H1 (cell line): ENCODE measurements around the gene CRYBA4. TPM values are rescaled to one million over a fixed set of nuclear protein-coding genes. Genes with fewer than 3 reads are reported as not detected.

Experiments used
- CTCF ChIA-PET: fragments of 300-600 bp; sonication (Branson Sonifier 250); formaldehyde crosslinking; loops from one replicate; lab custom pipeline; 2021; ENCODE audit not compliant: partially characterized antibody; lab: Charles Lee
- POLR2A ChIA-PET: fragments of 300-600 bp; sonication (Branson Sonifier 250); formaldehyde crosslinking; loops from one replicate; lab custom pipeline; 2021; ENCODE audit warnings: inconsistent platforms; ENCODE audit not compliant: partially characterized antibody; lab: Charles Lee
- DNase-seq, 2 experiments: peaks; one replicate each; pipeline versions ENCODE4 v3.0.0 to v3.0.0-alpha.2; 2010 to 2022; ENCODE audit warnings: low spot score in 2 of 2, low read depth in 1 of 2, mixed read lengths in 1 of 2
- FAIRE-seq: peaks from 2 replicates; lab custom pipeline; 2011; peaks lifted over from hg19 to GRCh38; lab: Jason Lieb, UNC
- H2AFZ ChIP-seq: 2 replicates; pipeline ENCODE4 v1.8.1; 2012; ENCODE audit warnings: low read length, inconsistent platforms
- H2AK5ac ChIP-seq: 2 replicates; pipeline ENCODE4 v1.6.1; 2013; ENCODE audit warnings: low read depth, low read length
- H2BK120ac ChIP-seq: replicated peaks from 2 replicates; pipeline ENCODE3; 2013; ENCODE audit warnings: low read depth, low read length, inconsistent platforms
- H2BK12ac ChIP-seq: 2 replicates; pipeline ENCODE4 v1.6.1; 2013; ENCODE audit warnings: low read depth, low read length
- H2BK15ac ChIP-seq: 2 replicates; pipeline ENCODE4 v1.6.1; 2013; ENCODE audit warnings: low read length
- H2BK20ac ChIP-seq: 2 replicates; pipeline ENCODE4 v1.6.1; 2013; ENCODE audit warnings: low read length
- H2BK5ac ChIP-seq: 2 replicates; pipeline ENCODE4 v1.6.1; 2013; ENCODE audit warnings: low read depth, low read length
- H3K14ac ChIP-seq: 2 replicates; pipeline ENCODE4 v1.6.1; 2013; ENCODE audit warnings: inconsistent platforms; ENCODE audit not compliant: insufficient read length
- H3K18ac ChIP-seq: 2 replicates; pipeline ENCODE4 v1.6.1; 2013; ENCODE audit warnings: low read length; ENCODE audit errors: extremely low read depth
- H3K23ac ChIP-seq: 2 replicates; pipeline ENCODE4 v1.6.1; 2013; ENCODE audit warnings: inconsistent platforms; ENCODE audit not compliant: insufficient read length
- H3K23me2 ChIP-seq: 2 replicates; pipeline ENCODE4 v1.6.1; 2013; ENCODE audit warnings: low read depth, low read length
- H3K27ac ChIP-seq: 2 replicates; pipeline ENCODE4 v1.6.1; 2011; ENCODE audit warnings: low read depth, low read length, inconsistent platforms
- H3K27me3 ChIP-seq, 4 experiments: replicated peaks in 1 of 4; 1 replicate in 1 of 4; 2 replicates in 3 of 4; pipeline versions ENCODE4 v1.6.1 to v1.8.1; 2011 to 2013; ENCODE audit warnings: low read length in 3 of 4, mild to moderate bottlenecking in 3 of 4, inconsistent platforms in 2 of 4, mixed read lengths in 2 of 4, moderate library complexity in 1 of 4; ENCODE audit not compliant: control insufficient read depth in 3 of 4, insufficient read depth in 3 of 4; ENCODE audit errors: extremely low read depth in 1 of 4
- H3K36me3 ChIP-seq, 4 experiments: 2 replicates each; pipeline versions ENCODE4 v1.6.1 to v1.8.1; 2011 to 2013; ENCODE audit warnings: mild to moderate bottlenecking in 4 of 4, low read length in 3 of 4, moderate library complexity in 2 of 4, control low read depth in 1 of 4, inconsistent platforms in 1 of 4; ENCODE audit not compliant: insufficient read depth in 4 of 4, control insufficient read depth in 2 of 4
- H3K4ac ChIP-seq: replicated peaks from 2 replicates; pipeline ENCODE3; 2013; ENCODE audit warnings: low read length, low read depth, mixed read lengths, inconsistent platforms; ENCODE audit not compliant: insufficient read length
- H3K4me1 ChIP-seq, 4 experiments: replicated peaks in 1 of 4; 1 replicate in 1 of 4; 2 replicates in 3 of 4; pipeline versions ENCODE4 v1.6.1 to v1.8.1; 2011 to 2013; ENCODE audit warnings: low read length in 3 of 4, inconsistent platforms in 2 of 4, mixed read lengths in 1 of 4; ENCODE audit not compliant: insufficient read depth in 4 of 4, control insufficient read depth in 3 of 4
- H3K4me2 ChIP-seq, 2 experiments: 2 replicates each; pipeline versions ENCODE4 v1.6.1 to v1.8.1; 2011 to 2013; ENCODE audit warnings: low read depth in 2 of 2, low read length in 2 of 2, control low read depth in 1 of 2, inconsistent platforms in 1 of 2, mild to moderate bottlenecking in 1 of 2; ENCODE audit not compliant: insufficient read depth in 1 of 2
- H3K4me3 ChIP-seq, 4 experiments: fragments of 200-600, 300-600 bp in 1 of 4; sonication (generic), shearing (Covaris generic), sonication (Bioruptor Twin) in 1 of 4; 2 replicates each; pipeline versions ENCODE4 v1.5.1 to v1.8.1; 2011 to 2016; ENCODE audit warnings: low read length in 4 of 4, low read depth in 3 of 4, control low read depth in 2 of 4, inconsistent platforms in 2 of 4, mild to moderate bottlenecking in 2 of 4, mixed read lengths in 1 of 4, moderate library complexity in 1 of 4; ENCODE audit not compliant: insufficient read depth in 2 of 4; ENCODE audit errors: extremely low read depth in 1 of 4
- H3K56ac ChIP-seq: replicated peaks from 2 replicates; pipeline ENCODE3; 2013; ENCODE audit warnings: low read depth, mild to moderate bottlenecking, mixed read lengths, low read length, inconsistent platforms; ENCODE audit not compliant: insufficient read length
- H3K79me1 ChIP-seq: 2 replicates; pipeline ENCODE4 v1.6.1; 2013; ENCODE audit warnings: low read depth, low read length, control low read depth
- H3K79me2 ChIP-seq, 2 experiments: 2 replicates each; pipeline versions ENCODE4 v1.6.1 to v1.8.1; 2012 to 2013; ENCODE audit warnings: low read length in 2 of 2, mild to moderate bottlenecking in 2 of 2, inconsistent platforms in 1 of 2; ENCODE audit not compliant: insufficient read depth in 2 of 2, control insufficient read depth in 1 of 2
- H3K9ac ChIP-seq, 4 experiments: replicated peaks in 1 of 4; 1 replicate in 1 of 4; 2 replicates in 3 of 4; pipeline versions ENCODE4 v1.6.1 to v1.8.1; 2011 to 2013; ENCODE audit warnings: low read depth in 3 of 4, low read length in 3 of 4, control low read depth in 2 of 4, mild to moderate bottlenecking in 2 of 4, moderate library complexity in 2 of 4, inconsistent platforms in 1 of 4; ENCODE audit errors: extremely low read depth in 1 of 4
- H3K9me3 ChIP-seq, 2 experiments: 2 replicates each; pipeline versions ENCODE4 v1.6.1 to v1.8.1; 2012 to 2013; ENCODE audit warnings: mild to moderate bottlenecking in 2 of 2, moderate library complexity in 2 of 2, control low read depth in 1 of 2, inconsistent platforms in 1 of 2, low read depth in 1 of 2, low read length in 1 of 2, mixed read lengths in 1 of 2; ENCODE audit not compliant: insufficient read depth in 2 of 2
- H4K20me1 ChIP-seq, 2 experiments: replicated peaks in 1 of 2; 2 replicates each; pipeline versions ENCODE3 to v1.8.1; 2011 to 2013; ENCODE audit warnings: inconsistent platforms in 2 of 2, low read length in 2 of 2, mild to moderate bottlenecking in 1 of 2; ENCODE audit not compliant: insufficient read depth in 2 of 2, control insufficient read depth in 1 of 2
- H4K5ac ChIP-seq: 2 replicates; pipeline ENCODE4 v1.6.1; 2013; ENCODE audit warnings: low read length, low read depth, mixed read lengths, inconsistent platforms; ENCODE audit not compliant: insufficient read length
- H4K8ac ChIP-seq: 2 replicates; pipeline ENCODE4 v1.8.0; 2013; ENCODE audit warnings: mild to moderate bottlenecking, moderate library complexity, low read length, inconsistent platforms; ENCODE audit not compliant: insufficient read depth; ENCODE audit errors: extremely low read depth
- H4K91ac ChIP-seq: replicated peaks from 2 replicates; pipeline ENCODE3; 2013; ENCODE audit warnings: low read length, mixed read lengths, inconsistent platforms; ENCODE audit not compliant: insufficient read length
- BACH1 ChIP-seq: IDR thresholded peaks from 2 replicates; pipeline ENCODE4 v1.6.1; 2012; ENCODE audit warnings: low read length, improper control_type of control experiment
- CREB1 ChIP-seq: IDR thresholded peaks from 2 replicates; pipeline ENCODE4 v1.6.1; 2012; ENCODE audit warnings: inconsistent platforms
- JUND ChIP-seq: IDR thresholded peaks from 2 replicates; pipeline ENCODE4 v1.6.1; 2011; ENCODE audit warnings: mild to moderate bottlenecking, improper control_type of control experiment, low read length
- POLR2A ChIP-seq, 2 experiments: IDR thresholded peaks; 1 replicate in 1 of 2; 2 replicates in 1 of 2; pipeline ENCODE4 v1.6.1; 2011; ENCODE audit warnings: low read depth in 2 of 2, low read length in 2 of 2, mild to moderate bottlenecking in 2 of 2; ENCODE audit errors: control extremely low read depth in 1 of 2
- RAD21 ChIP-seq, 2 experiments: IDR thresholded peaks in 1 of 2; conservative IDR thresholded peaks in 1 of 2; 2 replicates each; pipeline ENCODE4 v1.6.1; 2011; ENCODE audit warnings: low read depth in 2 of 2, low read length in 2 of 2, improper control_type of control experiment in 1 of 2, inconsistent platforms in 1 of 2, mild to moderate bottlenecking in 1 of 2, moderate library complexity in 1 of 2
- RBBP5 ChIP-seq: IDR thresholded peaks from 2 replicates; pipeline ENCODE4 v1.7.1; 2012; ENCODE audit warnings: low read depth, mild to moderate bottlenecking, inconsistent platforms, low read length, moderate library complexity, borderline replicate concordance
- WGBS, 2 experiments: shearing (Covaris generic) in 1 of 2; methylation state at CpG; one replicate each; pipeline versions ENCODE4 v1.1.6 to v1.1.7; 2013 to 2015; ENCODE audit warnings: low lambda C conversion rate in 2 of 2, mixed read lengths in 2 of 2, inconsistent platforms in 1 of 2, low coverage in 1 of 2, missing lambda C conversion rate in 1 of 2; ENCODE audit not compliant: insufficient replicate concordance in 2 of 2, insufficient coverage in 1 of 2, insufficient read length in 1 of 2; ENCODE audit errors: extremely low coverage in 1 of 2, missing lambda C conversion rate in 1 of 2; 5-methylcytosine and 5-hydroxymethylcytosine counted together
- polyA plus RNA-seq, 7 experiments: library from polyadenylated mRNA; depleted of rRNA in 3 of 7; stranded (reverse) in 5 of 7; unstranded in 2 of 7; fragments of >200 nt in 5 of 7; fragments of 200-250 nt in 2 of 7; gene quantifications; 1 replicate in 5 of 7; 2 replicates in 1 of 7; 4 replicates in 1 of 7; pipeline versions ENCODE4 v1.2.1 to v1.2.3, GENCODE V29; 2011 to 2013; ENCODE audit warnings: missing spikeins in 2 of 7, mixed read lengths in 2 of 7
- total RNA-seq: library from RNA; stranded (reverse); fragmentation: NEBNext Ultra II Directional; extraction: Animal tissue kit (Norgen Biotek cat#: 25700); gene quantifications from 2 replicates; pipeline ENCODE4 v1.2.1, GENCODE V29; 2021
- TF ChIP-seq, protein P1 (sequence below), 3 experiments: IDR thresholded peaks; 1 replicate in 2 of 3; 2 replicates in 1 of 3; pipeline versions ENCODE4 v1.5.1 to v1.6.1; 2011; ENCODE audit warnings: low read length in 3 of 3, mild to moderate bottlenecking in 3 of 3, inconsistent platforms in 2 of 3, low read depth in 1 of 3, moderate library complexity in 1 of 3; ENCODE audit not compliant: insufficient read depth in 1 of 3; ENCODE audit errors: control extremely low read depth in 1 of 3

CRYBA4 gene
- total and polyA plus RNA-seq, 2 of the 8 experiments (the other 6 are each of a cell fraction or from before 2014, with no cell fraction given): 0.67 to 3.1 TPM

DNA sequence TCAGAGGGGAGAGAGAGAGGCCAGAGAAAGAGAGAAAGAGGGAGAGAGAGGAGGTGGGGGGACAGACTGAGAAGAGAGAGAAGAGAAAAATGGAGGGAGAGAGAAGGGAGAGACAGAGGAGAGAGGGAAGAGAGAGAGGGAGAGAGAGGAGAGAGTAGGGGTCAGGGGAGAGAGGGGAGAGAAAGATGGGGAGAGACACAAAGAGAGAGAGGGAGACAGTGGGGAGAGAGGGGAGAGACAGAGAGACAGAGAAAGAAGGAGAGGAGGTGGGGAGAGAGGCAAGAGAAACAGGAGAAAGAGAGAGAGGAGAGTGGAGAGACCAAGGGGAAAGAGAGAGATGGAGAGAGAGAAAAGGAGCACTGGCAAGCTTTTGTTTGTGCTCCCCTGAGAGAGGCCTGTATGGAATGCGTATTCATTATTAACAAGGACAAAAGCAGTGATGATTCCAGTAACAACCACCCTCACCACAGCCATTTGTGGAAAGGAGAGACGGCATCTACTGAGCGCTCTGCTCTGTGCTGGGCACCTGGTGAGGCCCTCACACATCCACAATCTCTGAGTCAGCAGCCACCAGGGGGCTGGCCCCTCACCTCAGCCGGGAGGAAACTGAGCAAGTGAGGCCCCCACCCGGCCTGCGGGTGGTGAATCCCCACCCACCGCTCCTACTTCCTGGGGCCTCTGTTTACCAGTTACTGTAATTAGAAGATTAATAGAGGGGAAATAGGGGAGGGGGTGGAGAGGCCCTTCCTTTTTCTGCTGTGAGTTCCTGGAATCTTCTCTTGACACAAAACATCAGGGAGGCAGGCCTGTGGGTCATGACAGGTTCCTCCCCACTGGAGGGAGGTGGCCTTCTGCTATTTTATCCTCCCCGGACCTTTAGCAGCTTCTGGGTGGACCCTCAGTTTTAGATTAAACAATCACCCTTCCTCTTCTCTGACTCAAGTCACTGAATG lies 21.0 kb downstream of the CRYBA4 start:
- Histone ChIP-seq H3K36me3 (no peaks in the 10 kb centered on the region), H3K4ac (peak overlapping the region; percentile 99), H2BK15ac (peak overlapping the region; percentile 50; the same call in 1 of the 2 replicates), H4K91ac (peak overlapping the region; percentile 89), H3K4me1 (peaks cover 12 to 54% (median 37%) of the 10 kb centered on the region in 4 experiments), H4K20me1 (no peaks in the 10 kb centered on the region), H3K4me3 (peak overlapping the region in 1 of 4 experiments; percentile 36; a peak in 3 of 8 replicates), H3K56ac (peak overlapping the region; percentile 27), H3K14ac (no peak overlapping the region), H3K4me2 (peak overlapping the region; percentile 43 to 57), H4K5ac (peak overlapping the region; percentile 24), H3K9me3 (no peaks in the 10 kb centered on the region), H3K79me2 (no peaks in the 10 kb centered on the region), H4K8ac (no peak overlapping the region), H2BK12ac (peak overlapping the region; percentile 91), H3K9ac (0 out of 7 replicates have a peak overlapping the region, but pooled peaks of 1 of the 4 experiments have one; percentile 6), H2AFZ (0 out of 2 replicates have a peak overlapping the region, but pooled peaks have one; percentile 8), H3K79me1 (0 out of 2 replicates have a peak, but pooled peaks cover 2% of the 10 kb centered on the region), H2AK5ac (peak overlapping the region; percentile 98), H3K27ac (peak overlapping the region; percentile 73), H3K23ac (no peak overlapping the region), H2BK5ac (peak overlapping the region; percentile 98), H3K18ac (peak overlapping the region; percentile 76), H2BK20ac (peak overlapping the region; percentile 96), H3K27me3 (no peaks in the 10 kb centered on the region), H3K23me2 (peaks cover 9% of the 10 kb centered on the region; the same call in 1 of the 2 replicates), H2BK120ac (peak overlapping the region; percentile 98)
- POLR2A ChIA-PET: interaction anchor here (0.5 to 2.3 kb wide), 15 partner anchors 9 to 130 kb away, joined by 3 to 9 read pairs (median 3); partner anchors contain the start of gene TFIP11
- FAIRE-seq: no peak
- DNase-seq: peak in 1 of 2 experiments; percentile 64
- TF ChIP-seq POLR2A (IDR thresholded peaks at IDR 0.05; ENCODE audit: control extremely low read depth in 1 of 2, low read depth in 2 of 2, low read length in 2 of 2): peak; percentile 18 to 59
- TF ChIP-seq RAD21 (IDR thresholded peaks at IDR 0.05 in 1 of 2, conservative IDR thresholded peaks at IDR 0.05 in 1 of 2; ENCODE audit: low read depth in 2 of 2, low read length in 2 of 2): 0 out of 4 replicates have a peak, but pooled peaks of 1 of the 2 experiments have one; percentile 10
- TF ChIP-seq, protein P1, sequence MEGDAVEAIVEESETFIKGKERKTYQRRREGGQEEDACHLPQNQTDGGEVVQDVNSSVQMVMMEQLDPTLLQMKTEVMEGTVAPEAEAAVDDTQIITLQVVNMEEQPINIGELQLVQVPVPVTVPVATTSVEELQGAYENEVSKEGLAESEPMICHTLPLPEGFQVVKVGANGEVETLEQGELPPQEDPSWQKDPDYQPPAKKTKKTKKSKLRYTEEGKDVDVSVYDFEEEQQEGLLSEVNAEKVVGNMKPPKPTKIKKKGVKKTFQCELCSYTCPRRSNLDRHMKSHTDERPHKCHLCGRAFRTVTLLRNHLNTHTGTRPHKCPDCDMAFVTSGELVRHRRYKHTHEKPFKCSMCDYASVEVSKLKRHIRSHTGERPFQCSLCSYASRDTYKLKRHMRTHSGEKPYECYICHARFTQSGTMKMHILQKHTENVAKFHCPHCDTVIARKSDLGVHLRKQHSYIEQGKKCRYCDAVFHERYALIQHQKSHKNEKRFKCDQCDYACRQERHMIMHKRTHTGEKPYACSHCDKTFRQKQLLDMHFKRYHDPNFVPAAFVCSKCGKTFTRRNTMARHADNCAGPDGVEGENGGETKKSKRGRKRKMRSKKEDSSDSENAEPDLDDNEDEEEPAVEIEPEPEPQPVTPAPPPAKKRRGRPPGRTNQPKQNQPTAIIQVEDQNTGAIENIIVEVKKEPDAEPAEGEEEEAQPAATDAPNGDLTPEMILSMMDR (IDR thresholded peaks at IDR 0.05; ENCODE audit: control extremely low read depth in 1 of 3, insufficient read depth in 1 of 3, low read depth in 1 of 3, low read length in 3 of 3): peak in 2 of 3 experiments; percentile 11 to 23; a peak in 1 of 4 replicates
- TF ChIP-seq RBBP5: 0 out of 2 replicates have a peak, but pooled peaks have one; percentile 65
- no peak; the same call in 1 of the 2 replicates for TF ChIP-seq JUND
- TF ChIP-seq BACH1: peak; percentile 46; the same call in 1 of the 2 replicates
- no peak for TF ChIP-seq CREB1
- WGBS, 2 experiments: 10% methylated on average over 8 of the region's 8 CpGs; no CpG with 5 or more reads in 1 of the 2 experiments
- CTCF ChIA-PET: interaction anchor here (0.7 to 2.2 kb wide), 5 partner anchors 14 to 1670 kb away, joined by 3 to 9 read pairs (median 4); no protein-coding TSS in a partner anchor
